ENCODE results near the gene SV2B.

GRCh38 chr15:91294344-91294743 lies 194.3 kb downstream of the SV2B start:
- TF ChIP-seq POLR2A (IDR thresholded peaks at IDR 0.05) (no peak), CTCF (IDR thresholded peaks at IDR 0.05) (no peak), POLR2AphosphoS5 (IDR thresholded peaks at IDR 0.05) (no peak), EP300 (IDR thresholded peaks at IDR 0.05) (no peak)

Data from stomach (tissue), 4 donors.